GM19467 (cell line): ENCODE measurements around the gene FMNL1.
"Not testable (repeated sequence)": the region's sequence is repeated elsewhere in the genome, so short reads cannot be mapped to it uniquely, and the experiment has no call there.

ENCODE experiments used
- ATAC-seq: cut with Tn5 transposase; IDR thresholded peaks from one replicate; pipeline ENCODE4 v1.9.1; 2021; ENCODE audit warnings: mild to moderate bottlenecking, moderate library complexity; ENCODE audit not compliant: unreplicated experiment

FMNL1 gene

GRCh38 chr17:45221081-45222013 lies at the start of gene FMNL1:
Gene FMNL1 (plus strand): TSS chr17:45221885. CDS start chr17:45222125, 240 bp downstream.
- no peak for ATAC-seq

- ATAC-seq = no peak
Measured at GRCh38 chr17:45172232-45172540, 49.5 kb upstream of the FMNL1 start.

GRCh38 chr17:45172541-45173286 lies 49.0 kb upstream of the FMNL1 start:
- ATAC-seq = no peak

- no peak for ATAC-seq
Measured at GRCh38 chr17:45175759-45176115, 45.9 kb upstream of the FMNL1 start.

- no peak for ATAC-seq
Measured at GRCh38 chr17:45177563-45177962, 44.1 kb upstream of the FMNL1 start.

- no peak for ATAC-seq
Measured at GRCh38 chr17:45184144-45184543, 37.5 kb upstream of the FMNL1 start.

- ATAC-seq = no peak
Measured at GRCh38 chr17:45186801-45187354, 34.8 kb upstream of the FMNL1 start.

- ATAC-seq = no peak
Measured at GRCh38 chr17:45189009-45189408, 32.7 kb upstream of the FMNL1 start.

GRCh38 chr17:45190503-45191255 lies 31.0 kb upstream of the FMNL1 start:
- no peak for ATAC-seq

- ATAC-seq = no peak
Measured at GRCh38 chr17:45195424-45195823, 26.3 kb upstream of the FMNL1 start.

GRCh38 chr17:45197108-45197507 lies 24.6 kb upstream of the FMNL1 start:
- no peak for ATAC-seq

- peak; percentile 66 for ATAC-seq
Measured at GRCh38 chr17:45197555-45198334, 23.9 kb upstream of the FMNL1 start.

GRCh38 chr17:45200701-45201100 lies 21.0 kb upstream of the FMNL1 start:
- ATAC-seq = no peak

GRCh38 chr17:45201457-45201856 lies 20.2 kb upstream of the FMNL1 start:
- no peak for ATAC-seq

GRCh38 chr17:45201880-45202279 lies 19.8 kb upstream of the FMNL1 start:
- ATAC-seq = not testable (repeated sequence)

- ATAC-seq = no peak
Measured at GRCh38 chr17:45218895-45219661, 2.6 kb upstream of the FMNL1 start.

- ATAC-seq = no peak
Measured at GRCh38 chr17:45220079-45220478, 1.6 kb upstream of the FMNL1 start.

- ATAC-seq = no peak
Measured at GRCh38 chr17:45222014-45222288, 266 bp downstream of the FMNL1 start.

GRCh38 chr17:45222289-45222995 lies 757 bp downstream of the FMNL1 start:
- no peak for ATAC-seq
